Mucosa of descending colon (tissue), 3 donors: ENCODE measurements around the gene PLEKHG5. TPM values are rescaled to one million over a fixed set of nuclear protein-coding genes. Genes with fewer than 3 reads are reported as not detected.

ENCODE experiments used
- ATAC-seq: fragments of 200-7000 bp; cut with Tn5 transposase; one replicate; pipeline ENCODE4 v1.9.1; 2020; ENCODE audit warnings: mild to moderate bottlenecking, moderate library complexity
- DNase-seq, 3 donors: peaks; one replicate each; pipeline ENCODE4 v3.0.0-alpha.2; 2020
- H3K36me3 ChIP-seq: fragments of 200-600 bp; one replicate; pipeline ENCODE4 v1.8.0; 2021; ENCODE audit warnings: low read depth, mild to moderate bottlenecking
- H3K4me1 ChIP-seq: fragments of 200-600 bp; one replicate; pipeline ENCODE4 v1.8.0; 2021; ENCODE audit warnings: low read depth, mild to moderate bottlenecking
- H3K4me3 ChIP-seq: fragments of 200-600 bp; one replicate; pipeline ENCODE4 v1.8.0; 2021; ENCODE audit warnings: mild to moderate bottlenecking
- H3K9me3 ChIP-seq: fragments of 200-600 bp; one replicate; pipeline ENCODE4 v1.8.0; 2021; ENCODE audit warnings: mild to moderate bottlenecking
- intact Hi-C, 2 donors: fragments of 100-400 bp; cut with DNase I in 1 of 2; cut with micrococcal nuclease in 1 of 2; formaldehyde crosslinking; loops; one replicate each; pipeline versions ENCODE4 v1.11.0 to v1.11.1; 2022; cut with DNase I, micrococcal nuclease
- total RNA-seq, 3 donors: library from RNA; stranded (reverse); fragmentation: NEBNext Ultra II Directional in 2 of 3; extraction: Animal tissue kit (Norgen Biotek cat#: 25700) in 2 of 3; gene quantifications; one replicate each; pipeline versions ENCODE4 v1.2.1 to v1.2.4, GENCODE V29; 2021 to 2023
- TF ChIP-seq, protein P1 (sequence below): fragments of 200-600 bp; IDR thresholded peaks from one replicate; pipeline ENCODE4 v1.8.0; 2022; ENCODE audit warnings: antibody characterized with exemption, mild to moderate bottlenecking
- donor health status: DM: no; HTN: no; CAD: no; lungs with moderate emphysema.
- donor health status: DM: no; HTN: no; CAD: no.
- donor health status: DM: no; HTN: yes; CAD: no.

Gene PLEKHG5
- total RNA-seq, 3 donors from 2014 or later = 20.1 to 32.9 (median 20.2) TPM

GRCh38 chr1:6490181-6491080 is 1.0 kb downstream of the PLEKHG5 start:
- DNase-seq = peak; percentile 81 to 89 (median 85)
- Histone ChIP-seq H3K9me3 (no peaks in the 10 kb centered on the region), H3K4me1 (peaks cover 32% of the 10 kb centered on the region), H3K4me3 (peak overlapping the region; percentile 59), H3K36me3 (no peaks in the 10 kb centered on the region)
- intact Hi-C loops = no loop called here
- ATAC-seq = peak; percentile 84
- TF ChIP-seq, protein P1, sequence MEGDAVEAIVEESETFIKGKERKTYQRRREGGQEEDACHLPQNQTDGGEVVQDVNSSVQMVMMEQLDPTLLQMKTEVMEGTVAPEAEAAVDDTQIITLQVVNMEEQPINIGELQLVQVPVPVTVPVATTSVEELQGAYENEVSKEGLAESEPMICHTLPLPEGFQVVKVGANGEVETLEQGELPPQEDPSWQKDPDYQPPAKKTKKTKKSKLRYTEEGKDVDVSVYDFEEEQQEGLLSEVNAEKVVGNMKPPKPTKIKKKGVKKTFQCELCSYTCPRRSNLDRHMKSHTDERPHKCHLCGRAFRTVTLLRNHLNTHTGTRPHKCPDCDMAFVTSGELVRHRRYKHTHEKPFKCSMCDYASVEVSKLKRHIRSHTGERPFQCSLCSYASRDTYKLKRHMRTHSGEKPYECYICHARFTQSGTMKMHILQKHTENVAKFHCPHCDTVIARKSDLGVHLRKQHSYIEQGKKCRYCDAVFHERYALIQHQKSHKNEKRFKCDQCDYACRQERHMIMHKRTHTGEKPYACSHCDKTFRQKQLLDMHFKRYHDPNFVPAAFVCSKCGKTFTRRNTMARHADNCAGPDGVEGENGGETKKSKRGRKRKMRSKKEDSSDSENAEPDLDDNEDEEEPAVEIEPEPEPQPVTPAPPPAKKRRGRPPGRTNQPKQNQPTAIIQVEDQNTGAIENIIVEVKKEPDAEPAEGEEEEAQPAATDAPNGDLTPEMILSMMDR = no peak

DNA sequence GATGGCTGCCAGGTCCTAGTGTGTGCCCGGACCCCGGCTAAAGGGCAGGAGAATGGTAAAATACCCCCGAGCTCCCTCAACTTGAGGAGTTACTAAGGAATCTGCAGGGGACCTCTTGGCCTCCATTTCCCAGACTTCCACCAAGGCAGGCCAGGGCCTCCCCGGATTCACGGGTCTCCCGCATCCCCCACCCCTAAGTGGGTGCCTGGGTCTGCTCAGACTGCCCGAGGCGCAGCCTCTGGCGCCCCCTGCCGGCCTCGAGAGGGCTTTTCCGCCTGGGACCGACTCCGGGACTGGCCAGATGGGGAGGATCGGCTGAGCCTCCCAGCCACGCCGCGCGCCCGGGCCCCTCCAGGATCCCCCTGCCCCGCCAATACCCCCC is 1.7 kb downstream of the PLEKHG5 start:
- Histone ChIP-seq H3K36me3 (no peaks in the 10 kb centered on the region), H3K4me3 (peak overlapping the region; percentile 59), H3K9me3 (no peaks in the 10 kb centered on the region), H3K4me1 (peaks cover 32% of the 10 kb centered on the region)
- DNase-seq (peak; percentile 80 to 87 (median 83)), ATAC-seq (peak; percentile 81)
- TF ChIP-seq, protein P1 = peak; percentile 94
- intact Hi-C loops = no loop called here

- H3K9me3 ChIP-seq = no peaks in the 10 kb centered on the region
- ATAC-seq = no peak
- H3K4me3 ChIP-seq = no peak overlapping the region
- TF ChIP-seq, protein P1 = no peak
- H3K4me1 ChIP-seq = peaks cover 32% of the 10 kb centered on the region
- intact Hi-C loops = no loop called here
- DNase-seq = peak in 2 of 3 donors; percentile 31 to 49
- H3K36me3 ChIP-seq = no peaks in the 10 kb centered on the region
Measured at GRCh38 chr1:6489383-6489765, 2.1 kb downstream of the PLEKHG5 start.

DNA sequence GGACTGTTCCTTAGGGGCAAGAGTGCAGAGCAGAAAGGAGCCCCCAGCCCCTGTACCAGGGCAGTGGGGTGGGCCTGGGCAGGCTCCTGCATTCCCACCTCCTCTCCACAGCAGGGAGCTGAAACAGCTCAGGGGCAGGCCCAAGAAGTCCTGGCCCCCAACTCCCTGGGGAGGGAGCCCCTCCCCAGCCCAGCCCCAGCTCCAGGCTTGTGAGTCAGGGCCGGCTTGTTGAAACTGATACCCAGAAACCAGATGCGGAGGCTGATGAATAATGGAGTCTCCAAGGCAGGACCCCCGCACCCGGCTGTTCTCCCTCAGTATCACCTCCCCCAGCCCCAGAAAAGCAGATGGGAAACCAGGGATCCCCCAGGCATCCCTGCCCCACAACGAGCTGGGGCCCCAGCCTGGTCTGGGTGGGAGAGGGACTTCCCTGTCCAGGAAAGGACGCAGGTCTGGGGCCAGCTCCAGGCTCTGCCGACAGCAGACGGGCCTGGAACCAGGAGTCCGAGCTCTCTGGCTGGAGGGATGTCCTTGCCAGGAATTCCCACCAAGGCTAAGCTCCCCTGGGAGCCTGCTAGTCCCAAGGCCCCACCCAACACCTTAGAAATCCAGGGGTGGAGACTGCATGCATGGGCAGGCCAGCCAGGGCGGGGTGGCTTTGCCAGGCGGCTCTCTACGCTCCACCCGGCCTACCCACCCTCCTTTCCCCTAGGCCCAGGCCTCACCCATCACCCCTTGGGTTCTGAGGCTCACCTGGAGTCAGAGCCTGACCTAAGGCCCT is 2.7 kb downstream of the PLEKHG5 start:
- ATAC-seq (peak; percentile 60), DNase-seq (peak; percentile 80 to 83 (median 82))
- H3K9me3 ChIP-seq = no peaks in the 10 kb centered on the region
- H3K4me3 ChIP-seq = no peak overlapping the region
- H3K36me3 ChIP-seq = no peaks in the 10 kb centered on the region
- intact Hi-C loops = no loop called here
- H3K4me1 ChIP-seq = peaks cover 33% of the 10 kb centered on the region
- TF ChIP-seq, protein P1 = no peak

DNA sequence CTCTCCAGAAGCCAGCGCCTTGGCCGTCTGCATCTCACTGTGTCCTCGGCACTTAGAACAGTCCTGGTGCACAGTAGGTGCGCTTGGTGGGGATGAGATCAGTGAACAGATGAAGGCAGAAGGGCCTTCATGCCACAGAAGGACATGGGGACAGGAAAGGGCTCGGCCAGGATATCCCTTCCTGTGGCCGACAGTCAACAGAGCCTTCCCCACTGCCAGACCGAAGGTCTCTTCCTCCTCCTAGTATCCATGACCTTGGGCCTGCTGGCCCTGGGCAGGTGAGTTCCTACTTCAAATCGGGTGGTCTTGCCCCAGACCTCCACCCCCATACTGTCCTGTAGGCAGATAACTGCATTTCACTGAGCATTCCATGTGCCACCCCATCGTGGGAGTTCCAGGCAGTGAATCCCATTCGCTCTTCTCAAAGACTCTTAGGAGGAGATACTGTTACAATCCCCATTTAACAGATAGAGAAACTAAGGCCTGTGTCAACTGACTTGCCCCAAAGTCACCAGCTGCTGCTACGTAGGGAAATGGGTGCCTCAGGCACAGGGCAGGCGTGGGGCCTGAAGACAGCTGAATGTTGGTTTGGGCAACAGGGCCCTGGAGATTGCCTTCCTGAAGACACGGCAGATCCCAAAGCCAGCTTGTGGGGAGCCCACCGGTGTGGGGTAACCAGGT is 3.5 kb downstream of the PLEKHG5 start:
- intact Hi-C loops = no loop called here
- DNase-seq (no peak), ATAC-seq (no peak)
- no peaks in the 10 kb centered on the region for H3K36me3 ChIP-seq
- no peaks in the 10 kb centered on the region for H3K9me3 ChIP-seq
- H3K4me3 ChIP-seq = no peak overlapping the region
- TF ChIP-seq, protein P1 = no peak
- H3K4me1 ChIP-seq = peaks cover 40% of the 10 kb centered on the region
